H1 (cell line): ENCODE data around the gene ADRB1. TPM values are rescaled to one million over a fixed set of nuclear protein-coding genes. Genes with fewer than 3 reads are reported as not detected.

ENCODE experiments used
- BACH1 ChIP-seq: IDR thresholded peaks from 2 replicates; pipeline ENCODE4 v1.6.1; 2012; ENCODE audit warnings: low read length, improper control_type of control experiment
- CEBPB ChIP-seq: IDR thresholded peaks from 2 replicates; pipeline ENCODE4 v1.6.1; 2012; ENCODE audit warnings: low read depth, low read length
- GABPA ChIP-seq: IDR thresholded peaks from 2 replicates; pipeline ENCODE4 v1.6.1; 2011; ENCODE audit warnings: mild to moderate bottlenecking, low read length, moderate library complexity, borderline replicate concordance; ENCODE audit not compliant: insufficient read depth
- RAD21 ChIP-seq, 2 experiments: IDR thresholded peaks in 1 of 2; conservative IDR thresholded peaks in 1 of 2; 2 replicates each; pipeline ENCODE4 v1.6.1; 2011; ENCODE audit warnings: low read depth in 2 of 2, low read length in 2 of 2, improper control_type of control experiment in 1 of 2, inconsistent platforms in 1 of 2, mild to moderate bottlenecking in 1 of 2, moderate library complexity in 1 of 2
- RBBP5 ChIP-seq: IDR thresholded peaks from 2 replicates; pipeline ENCODE4 v1.7.1; 2012; ENCODE audit warnings: low read depth, mild to moderate bottlenecking, inconsistent platforms, low read length, moderate library complexity, borderline replicate concordance
- RFX5 ChIP-seq: IDR thresholded peaks from 2 replicates; pipeline ENCODE4 v1.6.1; 2011; ENCODE audit warnings: low read depth, low read length, improper control_type of control experiment, borderline replicate concordance
- polyA plus RNA-seq, 7 experiments: library from polyadenylated mRNA; depleted of rRNA in 3 of 7; stranded (reverse) in 5 of 7; unstranded in 2 of 7; fragments of >200 nt in 5 of 7; fragments of 200-250 nt in 2 of 7; gene quantifications; 1 replicate in 5 of 7; 2 replicates in 1 of 7; 4 replicates in 1 of 7; pipeline versions ENCODE4 v1.2.1 to v1.2.3, GENCODE V29; 2011 to 2013; ENCODE audit warnings: missing spikeins in 2 of 7, mixed read lengths in 2 of 7
- total RNA-seq: library from RNA; stranded (reverse); fragmentation: NEBNext Ultra II Directional; extraction: Animal tissue kit (Norgen Biotek cat#: 25700); gene quantifications from 2 replicates; pipeline ENCODE4 v1.2.1, GENCODE V29; 2021

ADRB1 gene
- total and polyA plus RNA-seq, 2 of the 8 experiments (the other 6 are each of a cell fraction or from before 2014, with no cell fraction given): 0.14 to 0.48 TPM

DNA sequence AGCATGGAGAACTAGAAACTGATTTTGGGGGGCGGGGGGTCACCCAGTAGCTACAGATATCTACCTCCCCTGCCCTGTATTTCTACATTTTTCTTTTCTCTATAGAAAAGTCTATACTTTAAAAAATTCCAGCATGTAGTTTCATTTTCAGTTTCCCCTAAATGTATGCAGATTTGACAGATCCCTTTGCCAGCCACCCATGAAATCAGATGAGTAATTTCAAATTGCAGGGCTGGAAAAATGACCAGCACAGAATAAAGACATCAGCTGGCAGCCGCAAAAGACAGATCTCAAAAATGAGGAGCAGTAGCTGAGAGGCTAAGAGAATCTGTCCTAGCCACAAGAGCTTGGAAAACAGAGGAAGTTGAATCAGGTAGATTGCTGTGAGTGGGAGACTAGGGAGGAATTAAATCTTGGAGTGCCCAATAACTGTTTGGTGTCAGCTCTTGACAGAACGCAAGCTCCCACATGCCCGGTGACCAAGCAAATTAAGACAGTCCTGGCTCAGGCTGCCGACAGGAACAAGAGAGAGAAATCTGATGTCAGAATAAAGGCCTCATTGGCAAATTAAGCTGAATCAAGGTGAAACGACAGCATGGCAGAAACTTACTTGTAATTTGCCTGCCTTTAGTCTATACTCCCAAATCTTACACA is 24.5 kb downstream of the ADRB1 start (continued):
- no peak for TF ChIP-seq RFX5
- no peak for TF ChIP-seq BACH1
- TF ChIP-seq GABPA: no peak
- no peak for TF ChIP-seq CEBPB
- no peak for TF ChIP-seq RBBP5
- no peak for TF ChIP-seq RAD21 (IDR thresholded peaks at IDR 0.05 in 1 of 2, conservative IDR thresholded peaks at IDR 0.05 in 1 of 2; ENCODE audit: low read depth in 2 of 2, low read length in 2 of 2)
- TF ChIP-seq, all 59 proteins: peak for 0
